NT2/D1 (cell line): Measurements from ENCODE around the gene PACSIN2.

ENCODE experiments used
- YY1 ChIP-seq: IDR thresholded peaks from 2 replicates; pipeline ENCODE4 v1.6.1; 2011; ENCODE audit not compliant: insufficient read length, insufficient read depth
- ZNF274 ChIP-seq: IDR thresholded peaks from 2 replicates; pipeline ENCODE4 v1.6.1; 2011; ENCODE audit warnings: mild to moderate bottlenecking, low read depth, low read length

GRCh38 chr22:42924436-42924835, 90.5 kb downstream of the PACSIN2 start:
- TF ChIP-seq ZNF274 (no peak), YY1 (no peak)
